ENCODE data around the gene TMEM8B. TPM values are rescaled to one million over a fixed set of nuclear protein-coding genes. Genes with fewer than 3 reads are reported as not detected.
A peak's percentile ranks its signal among the peaks of the same experiment; 100 is the strongest.
"Not testable (repeated sequence)": the region's sequence is repeated elsewhere in the genome, so short reads cannot be mapped to it uniquely, and the experiment has no call there.

The TMEM8B gene
- total and polyA plus RNA-seq, 8 donors, result 6.4 to 30.7 (median 26.4) TPM

- no peak overlapping the region for H3K4me3 ChIP-seq
- intact Hi-C loops (cut with DNase I), result no loop called here
- no peak for DNase-seq
- no peaks in the 10 kb centered on the region for H3K4me1 ChIP-seq
- no peak for TF ChIP-seq CTCF (IDR thresholded peaks at IDR 0.05)
- H3K36me3 ChIP-seq, result no peaks in the 10 kb centered on the region
- no peaks in the 10 kb centered on the region for H3K9me3 ChIP-seq
- ATAC-seq, result peak; percentile 23
- no peak overlapping the region for H3K27ac ChIP-seq
- no peaks in the 10 kb centered on the region for H3K27me3 ChIP-seq
Measured at GRCh38 chr9:35891646-35892045, 62.6 kb downstream of the TMEM8B start.

- H3K36me3 ChIP-seq, result no peaks in the 10 kb centered on the region
- H3K4me1 ChIP-seq, result no peaks in the 10 kb centered on the region
- no peaks in the 10 kb centered on the region for H3K9me3 ChIP-seq
- intact Hi-C loops (cut with DNase I), result no loop called here
- H3K4me3 ChIP-seq, result no peak overlapping the region
- TF ChIP-seq CTCF (IDR thresholded peaks at IDR 0.05), result no peak
- DNase-seq (no peak), ATAC-seq (no peak)
- no peak overlapping the region for H3K27ac ChIP-seq
- H3K27me3 ChIP-seq, result no peaks in the 10 kb centered on the region
Measured at GRCh38 chr9:35892051-35892450, 63.0 kb downstream of the TMEM8B start.

GRCh38 chr9:35896570-35896969 is 67.5 kb downstream of the TMEM8B start:
- no peak for TF ChIP-seq CTCF (IDR thresholded peaks at IDR 0.05)
- intact Hi-C loops (cut with DNase I), result no loop called here
- Histone ChIP-seq H3K4me3 (no peak overlapping the region), H3K27me3 (peaks cover 0 to 5% of the 10 kb centered on the region in 2 donors), H3K9me3 (no peaks in the 10 kb centered on the region), H3K4me1 (no peaks in the 10 kb centered on the region), H3K36me3 (no peaks in the 10 kb centered on the region), H3K27ac (no peak overlapping the region)
- no peak for ATAC-seq
- DNase-seq, result no peak

GRCh38 chr9:35897376-35898099 is 68.5 kb downstream of the TMEM8B start:
- ATAC-seq; H3K4me3 ChIP-seq; H3K9me3 ChIP-seq; intact Hi-C loops (cut with DNase I); H3K4me1 ChIP-seq; H3K27ac ChIP-seq; DNase-seq; H3K36me3 ChIP-seq; H3K27me3 ChIP-seq: not testable (repeated sequence)

GRCh38 chr9:35898337-35898736 is 69.3 kb downstream of the TMEM8B start:
- ATAC-seq, result no peak
- no peak for DNase-seq
- intact Hi-C loops (cut with DNase I), result no loop called here
- H3K36me3 ChIP-seq, result no peaks in the 10 kb centered on the region
- H3K9me3 ChIP-seq, result no peaks in the 10 kb centered on the region
- H3K4me3 ChIP-seq, result no peak overlapping the region
- H3K27ac ChIP-seq, result no peak overlapping the region
- H3K4me1 ChIP-seq, result peaks cover 0 to 6% of the 10 kb centered on the region in 2 donors
- no peak for TF ChIP-seq CTCF (IDR thresholded peaks at IDR 0.05)
- H3K27me3 ChIP-seq, result peaks cover 0 to 6% of the 10 kb centered on the region in 2 donors

GRCh38 chr9:35899021-35899420 is 70.0 kb downstream of the TMEM8B start:
- H3K9me3 ChIP-seq, result no peaks in the 10 kb centered on the region
- intact Hi-C loops (cut with DNase I), result no loop called here
- H3K27me3 ChIP-seq, result peaks cover 0 to 6% of the 10 kb centered on the region in 2 donors
- DNase-seq (no peak), ATAC-seq (no peak)
- H3K4me3 ChIP-seq, result no peak overlapping the region
- H3K36me3 ChIP-seq, result no peaks in the 10 kb centered on the region
- no peak overlapping the region for H3K27ac ChIP-seq
- TF ChIP-seq CTCF (IDR thresholded peaks at IDR 0.05), result no peak
- H3K4me1 ChIP-seq, result peaks cover 0 to 7% of the 10 kb centered on the region in 2 donors
